K562 (cell line): ENCODE results near the gene USF2. TPM values are rescaled to one million over a fixed set of nuclear protein-coding genes. Genes with fewer than 3 reads are reported as not detected.

Experiments used
- CXXC5 ChIP-seq: fragments of 250-450 bp; sonication (Bioruptor Pico); IDR thresholded peaks from 2 replicates; pipeline ENCODE4 v1.8.0; 2022; ENCODE audit warnings: inconsistent platforms, mild to moderate bottlenecking, moderate library complexity
- GTF2F1 ChIP-seq: IDR thresholded peaks from 2 replicates; pipeline ENCODE4 v1.6.1; 2011; ENCODE audit warnings: low read depth, low read length, improper control_type of control experiment
- GTF3C2 ChIP-seq: IDR thresholded peaks from 3 replicates; pipeline ENCODE4 v1.6.1; 2011; ENCODE audit warnings: borderline replicate concordance, mild to moderate bottlenecking, moderate library complexity; ENCODE audit not compliant: insufficient read length; ENCODE audit errors: extremely low read depth
- HEY1 ChIP-seq: fragments of 250-450 bp; sonication (Bioruptor Pico); IDR thresholded peaks from 2 replicates; pipeline ENCODE4 v1.5.0; 2020; ENCODE audit warnings: mild to moderate bottlenecking, moderate library complexity, borderline replicate concordance
- HMGXB4 ChIP-seq: sonication (generic); formaldehyde crosslinking; IDR thresholded peaks from 2 replicates; pipeline ENCODE4 v1.8.1; 2023; ENCODE audit warnings: mild to moderate bottlenecking, missing genetic modification reagents
- NUFIP1 ChIP-seq: fragments of 450-650 bp; IDR thresholded peaks from 2 replicates; pipeline ENCODE4 v1.6.1; 2018; ENCODE audit not compliant: partially characterized antibody
- PHF20 ChIP-seq: fragments of 450-650 bp; IDR thresholded peaks from 2 replicates; pipeline ENCODE4 v1.6.1; 2018; ENCODE audit not compliant: partially characterized antibody
- PRMT5 ChIP-seq: sonication (generic); formaldehyde crosslinking; IDR thresholded peaks from 2 replicates; pipeline ENCODE4 v1.5.0; 2020; ENCODE audit warnings: missing genetic modification reagents
- PTTG1 ChIP-seq: fragments of 450-650 bp; IDR thresholded peaks from 2 replicates; pipeline ENCODE4 v1.6.1; 2016; ENCODE audit warnings: low read depth, mild to moderate bottlenecking, missing genetic modification characterization, missing compliant biosample characterization
- ZBTB26 ChIP-seq: fragments of 450-650 bp; formaldehyde crosslinking; IDR thresholded peaks from 2 replicates; pipeline ENCODE4 v1.4.0; 2022; ENCODE audit warnings: missing genetic modification characterization
- ZC3H8 ChIP-seq: fragments of 450-650 bp; IDR thresholded peaks from 2 replicates; pipeline ENCODE4 v1.6.1; 2017
- ZNF224 ChIP-seq: sonication (generic); formaldehyde crosslinking; IDR thresholded peaks from 2 replicates; pipeline ENCODE4 v1.8.0; 2022; ENCODE audit warnings: mild to moderate bottlenecking, missing genetic modification reagents
- ZNF324 ChIP-seq: fragments of 250-450 bp; sonication (Bioruptor Pico); IDR thresholded peaks from 2 replicates; pipeline ENCODE4 v1.4.0; 2020; ENCODE audit warnings: mild to moderate bottlenecking
- ZNF347 ChIP-seq: fragments of 450-650 bp; formaldehyde crosslinking; IDR thresholded peaks from 2 replicates; pipeline ENCODE4 v1.4.0; 2020; ENCODE audit warnings: low read depth, mild to moderate bottlenecking, moderate library complexity
- ZNF449 ChIP-seq: fragments of 250-450 bp; sonication (Bioruptor Pico); IDR thresholded peaks from 2 replicates; pipeline ENCODE4 v1.8.0; 2022; ENCODE audit warnings: moderate library complexity, mild to moderate bottlenecking, inconsistent platforms
- ZNF518B ChIP-seq: fragments of 250-450 bp; sonication (Bioruptor Pico); IDR thresholded peaks from 2 replicates; pipeline ENCODE4 v1.5.0; 2021; ENCODE audit warnings: mild to moderate bottlenecking, moderate library complexity
- ZNF551 ChIP-seq: fragments of 250-450 bp; sonication (Bioruptor Pico); IDR thresholded peaks from 2 replicates; pipeline ENCODE4 v1.5.0; 2021; ENCODE audit warnings: mild to moderate bottlenecking, moderate library complexity
- polyA plus RNA-seq, 8 experiments: library from polyadenylated mRNA; depleted of rRNA in 4 of 8; stranded (reverse) in 5 of 8; unstranded in 3 of 8; fragments of >200 nt; fragmentation: Nextera tagmentation in 2 of 8; fragmentation: Illumina TruSeq in 1 of 8; extraction: Ambion mirVana in 2 of 8; extraction: Trizol in 1 of 8; gene quantifications; 2 replicates each; pipeline versions ENCODE4 v1.2.1 to v1.2.3, GENCODE V29; 2011 to 2014; ENCODE audit warnings: inconsistent platforms in 1 of 8, missing spikeins in 1 of 8
- total RNA-seq, 7 experiments: library from RNA; depleted of rRNA in 6 of 7; stranded (reverse); fragments of >200 nt in 6 of 7; fragmentation: Illumina TruSeq in 2 of 7; extraction: Trizol in 2 of 7; gene quantifications; 2 replicates each; pipeline versions ENCODE4 v1.2.1 to v1.2.3, GENCODE V29; 2011 to 2021; ENCODE audit warnings: low replicate concordance in 1 of 7

The USF2 gene
- total and polyA plus RNA-seq, 9 of the 15 experiments (the other 6 are each of a cell fraction or from before 2014, with no cell fraction given) = 0.27 to 93.7 (median 58.4) TPM

- TF ChIP-seq ZNF224 (CRISPR knock-in tag) (no peak), ZNF347 (CRISPR knock-in tag) (no peak), PRMT5 (no peak), ZBTB26 (CRISPR knock-in tag) (no peak), GTF2F1 (no peak), CXXC5 (CRISPR knock-in tag) (no peak), HEY1 (CRISPR knock-in tag) (no peak), PHF20 (no peak), ZNF518B (CRISPR knock-in tag) (no peak), ZNF551 (CRISPR knock-in tag) (no peak), PTTG1 (tag) (no peak), GTF3C2 (no peak), NUFIP1 (no peak), ZNF324 (CRISPR knock-in tag) (no peak), ZC3H8 (no peak), ZNF449 (CRISPR knock-in tag) (no peak), HMGXB4 (0 out of 2 replicates have a peak, but pooled peaks have one; percentile 6)
Measured at GRCh38 chr19:35266520-35267352, 2.0 kb upstream of the USF2 start (continued).
